HG03521 (cell line): ENCODE measurements around the gene NUCKS1.

ENCODE experiments used
- ATAC-seq: cut with Tn5 transposase; IDR thresholded peaks from one replicate; pipeline ENCODE4 v1.9.1; 2021; ENCODE audit warnings: mild to moderate bottlenecking, moderate library complexity; ENCODE audit not compliant: unreplicated experiment

NUCKS1 gene

GRCh38 chr1:205772607-205773032 is 22.6 kb upstream of the NUCKS1 start:
- ATAC-seq: no peak

GRCh38 chr1:205770618-205771017 is 20.6 kb upstream of the NUCKS1 start:
- no peak for ATAC-seq

- no peak for ATAC-seq
These were observed 19.8 kb upstream of the NUCKS1 start for GRCh38 chr1:205769641-205770365.

GRCh38 chr1:205767248-205767647 is 17.3 kb upstream of the NUCKS1 start:
- ATAC-seq: no peak

GRCh38 chr1:205766570-205766969 is 16.6 kb upstream of the NUCKS1 start:
- ATAC-seq: no peak

- ATAC-seq: no peak
These were observed 16.1 kb upstream of the NUCKS1 start for GRCh38 chr1:205766038-205766437.

GRCh38 chr1:205764578-205764977 is 14.6 kb upstream of the NUCKS1 start:
- no peak for ATAC-seq

GRCh38 chr1:205763980-205764379 is 14.0 kb upstream of the NUCKS1 start:
- no peak for ATAC-seq

GRCh38 chr1:205760606-205761005 is 10.6 kb upstream of the NUCKS1 start:
- ATAC-seq: no peak

DNA sequence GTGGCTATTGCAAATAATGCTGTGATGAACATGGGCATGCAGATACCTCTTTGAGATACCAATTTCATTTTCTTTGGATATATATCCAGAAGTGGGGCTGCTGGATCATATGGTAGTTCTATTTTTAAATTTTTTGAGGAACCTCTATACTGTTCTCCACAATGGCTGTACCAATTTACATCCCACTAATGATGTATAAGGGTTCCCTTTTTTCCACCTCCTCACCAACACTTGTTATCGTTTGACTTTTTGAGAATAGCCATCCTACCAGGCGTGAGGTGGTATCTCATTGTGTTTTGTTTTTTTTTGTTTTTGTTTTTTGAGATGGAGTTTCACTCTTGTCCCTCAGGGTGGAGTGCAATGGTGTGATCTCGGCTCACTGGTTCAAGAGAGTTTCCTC is 6.6 kb upstream of the NUCKS1 start:
- no peak for ATAC-seq

GRCh38 chr1:205754857-205755256 is 4.9 kb upstream of the NUCKS1 start:
- no peak for ATAC-seq

DNA sequence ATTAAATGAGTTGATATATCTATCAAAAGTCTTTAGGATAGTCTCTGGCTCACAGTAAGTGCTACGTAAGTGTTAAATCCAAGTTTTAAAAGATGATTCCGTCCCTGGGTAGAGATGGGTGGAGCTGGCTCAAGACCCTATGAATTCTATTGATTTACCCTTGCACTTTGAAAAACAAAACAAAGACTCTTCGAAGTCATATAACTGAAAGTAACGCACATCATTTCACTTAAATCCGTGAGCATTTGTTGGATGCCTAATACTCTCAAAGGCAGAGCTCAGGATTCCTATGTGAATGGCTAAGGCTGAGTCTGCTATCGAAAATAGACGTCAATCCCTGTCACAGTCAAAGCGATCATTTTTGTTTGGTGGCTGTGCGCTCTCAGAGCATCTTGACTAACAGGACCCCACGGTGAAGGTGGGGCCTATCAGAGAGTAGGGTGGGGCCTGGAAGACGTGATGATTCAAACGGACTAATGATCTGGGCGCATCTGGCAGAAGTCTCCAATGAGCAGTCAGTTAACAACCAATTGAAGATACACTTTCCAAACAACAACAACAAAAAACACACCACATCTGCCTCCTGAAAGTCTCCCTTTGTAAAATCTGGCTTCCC is 1.2 kb upstream of the NUCKS1 start:
- no peak for ATAC-seq

DNA sequence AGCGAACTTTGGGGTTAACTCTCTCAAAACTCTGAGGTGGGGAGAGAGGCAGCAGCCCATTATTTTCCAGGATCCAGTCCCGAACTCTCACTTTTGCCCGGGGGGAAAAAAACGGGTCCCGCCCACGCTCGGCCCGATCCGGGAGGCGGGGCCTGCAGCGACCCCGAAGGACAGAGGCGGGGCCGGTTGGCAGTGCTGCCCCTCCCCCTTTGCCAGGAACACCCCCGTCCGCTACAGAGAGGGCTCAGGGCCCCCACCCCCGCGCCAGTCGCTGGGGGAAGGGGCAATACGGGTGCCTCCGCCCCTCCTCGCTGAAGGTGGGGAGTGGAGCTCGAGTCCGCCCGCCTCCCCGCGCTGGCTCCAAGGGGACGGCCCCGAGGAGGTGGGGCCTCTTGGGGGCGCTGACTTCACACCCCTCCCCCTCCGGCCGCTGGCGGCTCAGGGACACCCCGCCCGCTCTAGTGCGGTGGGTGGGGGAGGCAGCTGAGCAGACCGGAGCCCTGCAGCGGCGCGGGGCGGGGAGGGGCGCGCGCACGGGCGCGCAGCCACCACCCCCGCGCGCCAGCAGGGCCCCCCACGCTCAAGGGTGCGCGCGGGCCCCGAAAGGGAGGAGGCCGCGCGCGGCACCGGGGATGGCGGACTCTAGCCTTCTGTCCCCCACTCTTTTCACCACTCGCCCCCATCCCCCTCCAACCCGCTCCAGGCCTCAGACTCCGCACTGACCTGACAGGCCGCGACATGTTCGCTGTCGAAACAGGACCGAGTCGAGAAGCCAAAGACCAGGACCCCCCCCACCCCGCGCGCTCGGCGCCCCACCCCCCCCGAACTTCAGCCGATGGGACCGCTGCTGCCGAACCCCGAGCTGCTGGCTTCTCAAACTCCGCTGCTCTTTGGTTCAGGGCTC is 496 bp downstream of the NUCKS1 start:
- peak; percentile 73 for ATAC-seq

- peak; percentile 7 for ATAC-seq
These were observed 1.4 kb downstream of the NUCKS1 start for GRCh38 chr1:205748403-205749233.

DNA sequence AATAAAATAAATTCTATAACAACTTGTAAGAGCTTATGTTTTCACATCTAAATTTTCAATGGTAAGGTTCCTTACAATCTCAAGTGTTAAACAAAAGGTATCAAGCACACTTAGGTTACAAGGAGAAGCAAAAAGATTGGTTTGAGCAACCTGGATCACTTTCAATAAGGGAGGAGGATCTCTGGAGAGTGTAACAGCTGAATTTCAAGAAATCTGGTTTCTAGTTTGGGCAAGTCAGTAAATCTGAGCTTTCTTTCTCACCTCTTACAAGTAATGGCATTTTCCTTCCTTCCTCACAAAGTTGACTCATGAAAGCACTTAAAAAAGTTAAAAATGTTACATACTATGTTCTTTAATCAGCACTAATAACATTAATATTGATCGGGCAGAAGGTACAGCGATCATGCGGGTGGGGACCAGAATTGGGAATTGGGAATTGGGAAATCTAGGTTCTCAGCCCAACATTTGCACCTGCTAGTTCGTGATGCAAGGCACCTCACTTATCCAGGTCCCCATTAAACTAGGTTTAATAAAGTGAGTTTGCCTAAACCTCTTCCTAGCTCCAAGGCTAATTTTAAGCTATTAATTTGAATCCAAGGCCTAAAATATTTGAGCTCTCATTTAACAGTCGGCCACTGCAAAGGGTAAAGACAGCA is 3.1 kb downstream of the NUCKS1 start:
- no peak for ATAC-seq

GRCh38 chr1:205744403-205744802 is 5.6 kb downstream of the NUCKS1 start:
- ATAC-seq: no peak

DNA sequence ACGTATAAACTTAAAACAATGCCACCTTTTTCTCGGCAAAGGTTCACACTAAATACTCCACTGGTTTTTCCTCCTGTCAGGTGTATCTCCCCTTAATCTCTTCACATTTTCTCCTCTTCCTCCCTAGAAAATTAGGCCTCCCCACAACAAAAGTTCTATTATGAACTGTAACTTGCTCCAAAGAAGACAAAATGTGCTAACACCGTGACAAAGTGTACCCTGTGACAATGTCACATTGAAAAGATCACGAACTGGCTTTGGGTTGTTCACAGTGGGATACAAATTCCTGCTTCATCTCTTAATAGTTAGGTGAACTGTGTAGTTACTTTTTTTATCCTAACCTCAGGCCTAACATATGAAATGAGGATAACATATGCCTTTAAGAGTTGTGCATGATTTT is 6.0 kb downstream of the NUCKS1 start:
- ATAC-seq: no peak

GRCh38 chr1:205741681-205742080 is 8.3 kb downstream of the NUCKS1 start:
- no peak for ATAC-seq

- no peak for ATAC-seq
These were observed 10.4 kb downstream of the NUCKS1 start for GRCh38 chr1:205739348-205740160.
